Tibial artery (tissue), 4 donors: ENCODE measurements around the gene LRRC72.

Source experiments
- DNase-seq, 2 donors: peaks; one replicate each; pipeline ENCODE4 v3.0.0-alpha.2; 2019
- H3K27ac ChIP-seq, 2 donors: fragments of 200-600 bp; sonication (generic) in 1 of 2; 1 replicate in 1 of 2; 2 replicates in 1 of 2; pipeline ENCODE4 v1.5.1; 2018 to 2019; ENCODE audit warnings: mild to moderate bottlenecking in 1 of 2
- H3K27me3 ChIP-seq, 2 donors: fragments of 200-600 bp; sonication (generic) in 1 of 2; one replicate each; pipeline versions ENCODE4 v1.5.1 to v1.6.0; 2016 to 2019
- H3K36me3 ChIP-seq, 3 donors: fragments of 200-600 bp; sonication (generic) in 2 of 3; one replicate each; pipeline ENCODE4 v1.5.1; 2016 to 2019; ENCODE audit warnings: mild to moderate bottlenecking in 2 of 3
- H3K4me1 ChIP-seq, 4 donors: fragments of 200-600 bp; sonication (generic) in 2 of 4; 1 replicate in 3 of 4; 2 replicates in 1 of 4; pipeline ENCODE4 v1.5.1; 2016 to 2019
- H3K4me3 ChIP-seq, 2 donors: fragments of 200-600 bp; sonication (generic) in 1 of 2; 1 replicate in 1 of 2; 2 replicates in 1 of 2; pipeline ENCODE4 v1.5.1; 2018 to 2019; ENCODE audit warnings: mild to moderate bottlenecking in 2 of 2
- H3K9me3 ChIP-seq, 3 donors: fragments of 200-600 bp; sonication (generic) in 1 of 3; one replicate each; pipeline ENCODE4 v1.5.1; 2016 to 2019
- intact Hi-C: fragments of 100-400 bp; cut with DNase I; formaldehyde crosslinking; loops from one replicate; pipeline ENCODE4 v1.15.0; 2023; ENCODE audit warnings: low total_unique reads
- TF ChIP-seq, protein P1 (sequence below), 2 experiments: fragments of 200-600 bp in 1 of 2; fragments of 450-650 bp in 1 of 2; IDR thresholded peaks; one replicate each; pipeline ENCODE4 v1.5.1; 2017 to 2019; ENCODE audit warnings: antibody characterized with exemption in 2 of 2, mild to moderate bottlenecking in 1 of 2, moderate library complexity in 1 of 2

The LRRC72 gene

DNA sequence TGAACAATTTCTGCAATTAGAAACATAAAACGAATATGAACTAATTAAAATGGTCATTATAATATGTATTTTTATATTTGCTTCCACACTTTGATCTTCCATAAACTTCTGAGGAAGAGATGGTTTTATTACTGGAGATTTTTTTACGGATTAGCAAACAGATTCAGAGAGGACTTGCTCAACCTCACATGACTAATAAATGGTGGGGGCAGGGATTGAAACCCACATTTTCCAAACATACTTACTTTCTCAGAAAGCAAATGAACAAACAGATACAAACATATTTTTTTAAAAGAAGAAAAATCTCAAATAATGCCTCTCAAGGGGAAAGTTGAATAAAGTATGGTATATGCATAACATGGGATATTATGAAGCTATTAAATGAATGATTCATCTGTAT is 100.6 kb downstream of the LRRC72 start:
- no peak for DNase-seq
- Histone ChIP-seq H3K27me3 (no peaks in the 10 kb centered on the region), H3K4me3 (no peak overlapping the region), H3K4me1 (no peaks in the 10 kb centered on the region), H3K36me3 (peaks cover 15 to 32% (median 21%) of the 10 kb centered on the region in 3 donors), H3K9me3 (no peaks in the 10 kb centered on the region), H3K27ac (no peak overlapping the region)
- intact Hi-C loops: no loop called here
- TF ChIP-seq, protein P1, sequence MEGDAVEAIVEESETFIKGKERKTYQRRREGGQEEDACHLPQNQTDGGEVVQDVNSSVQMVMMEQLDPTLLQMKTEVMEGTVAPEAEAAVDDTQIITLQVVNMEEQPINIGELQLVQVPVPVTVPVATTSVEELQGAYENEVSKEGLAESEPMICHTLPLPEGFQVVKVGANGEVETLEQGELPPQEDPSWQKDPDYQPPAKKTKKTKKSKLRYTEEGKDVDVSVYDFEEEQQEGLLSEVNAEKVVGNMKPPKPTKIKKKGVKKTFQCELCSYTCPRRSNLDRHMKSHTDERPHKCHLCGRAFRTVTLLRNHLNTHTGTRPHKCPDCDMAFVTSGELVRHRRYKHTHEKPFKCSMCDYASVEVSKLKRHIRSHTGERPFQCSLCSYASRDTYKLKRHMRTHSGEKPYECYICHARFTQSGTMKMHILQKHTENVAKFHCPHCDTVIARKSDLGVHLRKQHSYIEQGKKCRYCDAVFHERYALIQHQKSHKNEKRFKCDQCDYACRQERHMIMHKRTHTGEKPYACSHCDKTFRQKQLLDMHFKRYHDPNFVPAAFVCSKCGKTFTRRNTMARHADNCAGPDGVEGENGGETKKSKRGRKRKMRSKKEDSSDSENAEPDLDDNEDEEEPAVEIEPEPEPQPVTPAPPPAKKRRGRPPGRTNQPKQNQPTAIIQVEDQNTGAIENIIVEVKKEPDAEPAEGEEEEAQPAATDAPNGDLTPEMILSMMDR (IDR thresholded peaks at IDR 0.05): no peak

DNA sequence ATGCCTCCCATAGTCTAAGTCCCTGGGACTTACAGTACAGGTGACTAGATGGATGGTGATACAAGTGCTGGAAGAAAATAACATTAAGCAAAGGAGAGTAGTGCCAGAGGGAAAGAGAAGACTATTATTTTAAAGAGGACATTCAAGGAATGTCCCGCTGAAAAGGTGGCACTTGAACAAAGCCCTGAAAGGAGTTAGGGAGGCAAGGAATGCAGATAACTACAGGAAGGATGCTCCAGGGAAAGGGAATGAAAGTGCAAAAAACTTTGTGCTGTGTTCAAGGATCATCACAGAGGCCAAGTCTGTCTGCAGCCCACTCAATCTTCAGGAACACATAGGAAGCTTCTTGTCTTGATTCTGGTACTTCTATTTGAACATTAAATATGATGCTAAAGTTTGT is 104.0 kb downstream of the LRRC72 start:
- Histone ChIP-seq H3K4me1 (peaks cover 0 to 11% (median 4%) of the 10 kb centered on the region in 4 donors), H3K27ac (no peak overlapping the region), H3K9me3 (no peaks in the 10 kb centered on the region), H3K36me3 (peaks cover 0 to 8% (median 0%) of the 10 kb centered on the region in 3 donors), H3K4me3 (no peak overlapping the region), H3K27me3 (no peaks in the 10 kb centered on the region)
- DNase-seq: no peak
- TF ChIP-seq, protein P1 (IDR thresholded peaks at IDR 0.05): no peak
- intact Hi-C loops: no loop called here
